GM19025 (cell line): ENCODE measurements around the gene PRMT7.
A peak's percentile ranks its signal among the peaks of the same experiment; 100 is the strongest.

Experiments used
- ATAC-seq: cut with Tn5 transposase; IDR thresholded peaks from one replicate; pipeline ENCODE4 v1.9.1; 2021; ENCODE audit warnings: mild to moderate bottlenecking, low read depth, moderate library complexity; ENCODE audit not compliant: unreplicated experiment

Gene PRMT7, protein sequence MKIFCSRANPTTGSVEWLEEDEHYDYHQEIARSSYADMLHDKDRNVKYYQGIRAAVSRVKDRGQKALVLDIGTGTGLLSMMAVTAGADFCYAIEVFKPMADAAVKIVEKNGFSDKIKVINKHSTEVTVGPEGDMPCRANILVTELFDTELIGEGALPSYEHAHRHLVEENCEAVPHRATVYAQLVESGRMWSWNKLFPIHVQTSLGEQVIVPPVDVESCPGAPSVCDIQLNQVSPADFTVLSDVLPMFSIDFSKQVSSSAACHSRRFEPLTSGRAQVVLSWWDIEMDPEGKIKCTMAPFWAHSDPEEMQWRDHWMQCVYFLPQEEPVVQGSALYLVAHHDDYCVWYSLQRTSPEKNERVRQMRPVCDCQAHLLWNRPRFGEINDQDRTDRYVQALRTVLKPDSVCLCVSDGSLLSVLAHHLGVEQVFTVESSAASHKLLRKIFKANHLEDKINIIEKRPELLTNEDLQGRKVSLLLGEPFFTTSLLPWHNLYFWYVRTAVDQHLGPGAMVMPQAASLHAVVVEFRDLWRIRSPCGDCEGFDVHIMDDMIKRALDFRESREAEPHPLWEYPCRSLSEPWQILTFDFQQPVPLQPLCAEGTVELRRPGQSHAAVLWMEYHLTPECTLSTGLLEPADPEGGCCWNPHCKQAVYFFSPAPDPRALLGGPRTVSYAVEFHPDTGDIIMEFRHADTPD

GRCh38 chr16:68310774-68311511 lies at the start of gene PRMT7, which contains the start of gene SLC7A6OS:
Gene PRMT7, plus strand, starts transcription at chr16:68311019. Its CDS starts 4,961 bp downstream, at chr16:68315980.
Gene SLC7A6OS, minus strand, starts transcription at chr16:68310946. Its CDS starts 20 bp downstream, at chr16:68310926.
- peak; percentile 97 for ATAC-seq

GRCh38 chr16:68263559-68264127 lies 47.2 kb upstream of the PRMT7 start:
- ATAC-seq, result peak; percentile 4

- peak; percentile 68 for ATAC-seq
Observed at GRCh38 chr16:68264128-68265077, 46.4 kb upstream of the PRMT7 start, which contains the start of gene SLC7A6. Gene SLC7A6, plus strand, starts transcription at chr16:68264526. Its CDS starts 10,201 bp downstream, at chr16:68274727.

DNA sequence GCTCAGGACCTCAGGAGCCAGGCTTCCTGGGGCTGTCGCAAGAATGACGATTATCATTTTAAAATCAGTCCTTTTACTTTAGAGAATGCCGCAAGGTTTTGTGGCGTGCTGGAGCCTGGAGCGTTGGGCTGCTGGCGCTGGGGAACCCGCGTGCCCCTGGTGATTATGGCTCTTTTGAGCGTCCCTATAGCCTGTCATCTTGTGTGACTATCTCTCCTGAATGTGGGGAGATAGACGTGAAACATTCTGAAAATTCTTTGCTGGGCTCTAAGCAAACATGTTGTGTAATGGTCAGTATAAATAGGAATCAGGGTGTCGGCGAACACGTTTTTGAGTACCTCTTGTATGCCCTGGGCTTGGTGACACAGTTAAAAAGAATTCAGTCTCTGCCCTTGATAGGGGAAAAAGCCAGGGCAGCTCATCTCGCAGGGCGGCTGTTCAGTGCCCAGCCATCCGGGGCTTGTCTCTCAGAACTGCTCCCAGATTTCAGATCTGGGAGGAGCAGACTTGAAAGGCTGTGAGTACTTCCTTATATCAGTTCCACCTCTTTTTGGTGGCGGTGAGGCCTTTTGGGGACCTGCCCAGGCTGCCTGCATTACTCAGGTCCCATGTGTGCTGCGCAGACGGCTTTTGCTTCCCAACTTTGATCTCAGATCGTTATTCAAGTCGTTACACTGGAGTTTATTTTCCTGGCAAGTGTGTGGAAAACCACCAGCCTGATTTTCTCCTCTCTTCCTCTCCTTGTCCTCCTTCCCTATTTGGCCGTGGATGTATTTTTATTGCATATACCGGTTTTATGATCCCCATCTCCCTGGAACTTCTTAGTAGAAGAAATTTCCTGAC lies 45.5 kb upstream of the PRMT7 start:
- ATAC-seq, result no peak

DNA sequence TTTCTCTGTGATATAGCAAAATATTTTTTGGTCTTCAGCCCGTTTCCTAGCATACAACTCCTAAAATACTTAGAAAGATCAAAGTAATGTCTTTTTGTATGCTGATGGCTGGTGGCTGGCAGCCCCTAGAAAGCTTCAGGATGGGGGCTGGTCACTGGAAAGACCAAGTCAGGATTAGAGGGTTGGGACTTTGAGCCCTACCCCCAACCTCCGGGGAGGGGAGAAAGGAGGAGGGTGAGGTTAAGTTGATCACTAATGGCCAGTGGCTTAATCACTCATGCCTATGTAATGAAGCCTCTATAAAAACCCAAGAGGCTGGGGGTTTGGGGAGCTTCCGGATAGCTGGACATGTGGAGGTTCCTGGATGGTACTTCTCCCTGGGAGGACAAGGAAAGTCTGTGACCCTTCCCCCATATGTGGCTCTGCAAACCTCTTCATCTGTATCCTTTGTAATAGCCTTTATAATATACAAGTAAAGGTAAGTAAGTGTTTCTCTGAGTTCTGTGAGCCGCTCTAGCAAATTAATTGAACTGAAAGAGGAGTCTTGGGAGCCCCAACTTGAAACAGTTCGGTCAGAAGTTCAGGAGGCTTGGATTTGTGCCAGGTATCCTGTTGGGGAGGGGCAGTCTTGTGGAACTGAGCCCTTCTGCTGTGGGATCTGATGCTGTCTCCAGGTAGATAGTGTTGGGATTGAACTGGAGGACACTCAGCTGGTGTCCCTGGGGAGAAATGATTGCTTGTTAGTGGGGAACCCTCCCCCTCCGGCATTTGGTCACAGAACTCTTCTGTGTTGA lies 43.0 kb upstream of the PRMT7 start:
- no peak for ATAC-seq

DNA sequence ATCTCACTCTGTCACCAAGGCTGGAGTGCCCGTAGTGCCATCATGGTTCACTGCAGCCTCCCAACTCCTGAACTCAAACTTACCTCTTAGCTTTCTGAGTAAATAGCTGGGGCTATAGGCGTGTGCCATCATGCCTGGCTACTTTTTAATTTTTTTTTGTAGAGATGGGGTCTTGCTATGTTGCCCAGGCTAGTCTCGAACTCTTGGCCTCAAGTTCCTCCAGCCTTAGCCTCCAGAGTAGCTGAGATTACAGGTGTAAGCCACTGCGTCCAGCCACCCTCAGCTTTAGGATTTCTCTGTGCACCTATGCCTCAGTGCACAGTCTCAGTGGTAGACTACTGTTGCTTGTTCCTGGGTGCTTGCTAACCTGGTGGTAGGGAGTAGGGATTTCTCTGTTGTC lies 41.0 kb upstream of the PRMT7 start:
- no peak for ATAC-seq

DNA sequence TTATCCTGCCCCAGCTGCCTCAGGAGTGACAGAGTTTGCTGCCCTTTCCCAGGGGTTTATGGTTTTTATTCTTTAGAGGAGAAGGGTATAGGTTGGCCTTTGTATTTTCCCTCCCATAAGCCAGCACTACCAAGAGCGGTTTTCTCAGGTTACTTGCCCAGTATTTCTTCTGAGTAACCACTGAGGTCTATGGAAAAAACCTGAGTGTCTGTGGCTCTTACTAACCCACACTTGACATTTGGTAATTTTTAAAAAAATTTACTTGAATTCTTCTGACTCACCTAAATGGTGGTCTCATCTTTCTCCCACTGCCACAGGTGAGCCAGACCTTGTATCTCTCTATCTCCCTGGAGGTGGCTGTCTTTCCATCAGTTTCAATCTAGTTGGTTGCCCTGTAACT lies 40.5 kb upstream of the PRMT7 start:
- no peak for ATAC-seq

DNA sequence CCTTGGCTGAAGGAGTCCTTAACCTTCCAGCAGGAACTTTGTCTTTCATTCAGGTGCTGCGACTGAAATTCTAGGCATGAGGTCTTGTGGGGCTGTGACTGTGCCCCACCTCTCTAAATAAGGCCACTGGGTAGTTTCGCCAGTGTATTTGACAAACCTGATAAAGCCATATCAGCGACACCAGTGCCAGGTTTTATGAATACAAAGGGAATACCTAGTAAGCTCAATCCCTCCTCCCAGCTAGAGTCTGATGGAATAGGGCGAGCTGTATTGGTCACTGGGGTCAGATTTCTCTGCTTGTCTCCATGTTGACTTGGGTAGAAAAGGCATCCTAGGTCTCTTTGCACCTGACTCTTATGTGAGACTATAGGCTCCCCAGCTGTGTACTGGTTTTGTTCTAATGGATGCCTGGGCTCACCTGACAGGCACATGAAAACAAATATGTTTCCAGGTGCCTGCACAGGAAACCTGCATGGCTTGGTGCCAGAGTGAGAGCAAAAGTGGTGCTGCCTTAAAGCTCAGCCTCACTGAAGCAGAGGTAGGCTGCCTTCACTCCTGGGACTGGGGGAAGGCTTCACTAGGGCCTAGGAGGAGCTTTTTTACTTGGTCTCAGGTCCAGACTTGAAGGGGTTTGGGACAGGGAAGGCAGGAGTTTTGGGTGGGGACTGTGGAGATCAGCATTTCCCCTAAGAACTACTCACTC lies 38.2 kb upstream of the PRMT7 start:
- ATAC-seq, result no peak

- ATAC-seq, result no peak
Observed at GRCh38 chr16:68273459-68273858, 37.4 kb upstream of the PRMT7 start.

DNA sequence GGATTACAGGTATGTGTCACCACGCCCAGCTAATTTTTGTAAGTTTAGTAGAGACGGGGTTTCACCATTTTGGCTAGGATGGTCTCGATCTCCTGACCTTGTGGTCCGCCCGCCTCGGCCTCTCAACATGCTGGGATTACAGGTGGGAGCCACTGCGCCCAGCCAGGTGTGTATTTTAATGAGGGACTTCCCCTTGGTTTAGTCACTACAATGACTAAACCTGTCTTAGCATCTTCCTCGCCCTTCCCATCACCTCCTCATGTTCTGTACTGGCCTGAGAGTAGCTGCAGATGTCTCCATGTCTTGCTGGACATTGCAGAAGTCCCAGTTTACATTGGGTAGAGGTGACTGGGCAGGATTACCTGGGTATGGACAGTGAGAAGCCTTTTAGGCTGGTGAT lies 36.9 kb upstream of the PRMT7 start:
- ATAC-seq, result no peak

- ATAC-seq, result no peak
Observed at GRCh38 chr16:68274441-68274840, 36.4 kb upstream of the PRMT7 start.

GRCh38 chr16:68275611-68276191 lies 35.1 kb upstream of the PRMT7 start:
- no peak for ATAC-seq

- ATAC-seq, result no peak
Observed at GRCh38 chr16:68276223-68276622, 34.6 kb upstream of the PRMT7 start.

- no peak for ATAC-seq
Observed at GRCh38 chr16:68279726-68280558, 30.9 kb upstream of the PRMT7 start.

GRCh38 chr16:68281368-68282063 lies 29.3 kb upstream of the PRMT7 start:
- ATAC-seq, result no peak
